HG03378 (cell line): Measurements from ENCODE around the gene PYY.
"Not testable (repeated sequence)": the region's sequence is repeated elsewhere in the genome, so short reads cannot be mapped to it uniquely, and the experiment has no call there.

Source experiments
- ATAC-seq: cut with Tn5 transposase; IDR thresholded peaks from one replicate; pipeline ENCODE4 v1.9.1; 2021; ENCODE audit warnings: mild to moderate bottlenecking, moderate library complexity; ENCODE audit not compliant: unreplicated experiment

The PYY gene

DNA sequence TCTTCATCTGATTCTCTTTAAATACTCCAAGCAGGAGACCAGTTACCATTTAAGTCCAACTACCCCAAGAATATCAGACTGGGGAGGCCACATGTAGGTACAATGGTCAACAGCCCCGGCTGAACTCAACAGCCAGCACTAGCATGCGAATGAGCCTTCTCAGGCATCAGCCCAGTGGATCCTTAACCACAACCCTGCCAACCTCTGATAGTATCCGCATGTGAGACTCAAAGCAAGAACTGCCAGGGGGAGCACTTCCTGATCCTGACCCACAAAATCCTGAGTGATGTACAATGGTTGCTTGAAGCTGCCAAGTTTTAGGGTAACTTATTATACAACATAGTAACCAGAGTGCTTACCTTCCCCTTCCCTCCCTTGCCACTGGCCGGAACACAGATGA is 4.0 kb downstream of the PYY start:
- no peak for ATAC-seq

DNA sequence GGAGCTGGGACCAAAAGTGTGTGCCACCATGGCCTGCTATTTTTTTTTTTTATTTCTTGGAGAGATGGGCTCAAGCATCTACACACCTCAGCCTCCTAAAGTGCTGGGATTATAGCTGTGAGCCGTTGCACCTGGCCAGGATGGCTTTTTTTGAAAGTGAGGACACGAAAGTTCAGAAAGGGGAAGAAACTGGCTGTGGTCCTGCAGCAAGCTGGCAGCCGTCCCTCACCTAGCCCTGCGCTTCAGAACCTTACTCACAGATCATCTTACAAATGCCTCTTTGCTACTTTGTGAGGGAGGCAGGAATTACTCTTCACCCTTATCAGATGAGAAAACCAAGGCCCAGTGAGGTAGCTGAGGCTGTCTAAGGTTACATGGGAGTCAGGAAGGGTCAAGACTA is 7.0 kb downstream of the PYY start:
- no peak for ATAC-seq

DNA sequence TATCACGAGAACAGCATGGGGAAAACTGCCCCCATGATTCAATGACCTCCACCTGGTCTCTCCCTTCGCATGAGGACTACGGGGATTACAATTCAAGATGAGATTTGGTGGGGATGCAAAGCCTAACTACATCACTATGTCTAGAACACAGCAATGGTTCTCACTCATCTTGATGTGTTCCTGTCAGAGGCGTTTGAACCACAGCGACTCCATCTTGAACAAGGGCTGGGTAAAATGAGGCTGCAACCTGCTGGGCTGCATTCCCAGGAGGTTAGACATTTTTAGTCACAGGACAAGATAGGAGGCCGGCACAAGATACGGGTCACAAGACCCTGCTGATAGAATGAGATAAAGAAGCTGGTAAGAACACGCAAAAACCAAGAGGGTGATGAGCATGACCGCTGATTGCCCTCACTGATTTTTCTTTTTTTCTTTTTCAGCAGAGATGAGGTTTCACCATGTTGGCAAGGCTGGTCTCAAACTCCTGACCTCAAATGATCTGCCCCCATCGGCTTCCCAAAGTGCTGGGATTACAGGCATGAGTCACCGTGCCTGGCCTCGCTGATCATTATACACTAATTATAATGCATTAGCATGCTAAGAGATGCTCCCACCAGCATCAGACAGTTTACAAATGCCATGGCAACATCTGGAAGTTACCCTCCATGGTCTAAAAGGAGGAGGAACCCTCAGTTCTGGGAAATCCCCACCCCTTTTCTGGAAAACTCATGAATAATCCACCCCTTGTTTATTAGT is 8.5 kb downstream of the PYY start:
- no peak for ATAC-seq

DNA sequence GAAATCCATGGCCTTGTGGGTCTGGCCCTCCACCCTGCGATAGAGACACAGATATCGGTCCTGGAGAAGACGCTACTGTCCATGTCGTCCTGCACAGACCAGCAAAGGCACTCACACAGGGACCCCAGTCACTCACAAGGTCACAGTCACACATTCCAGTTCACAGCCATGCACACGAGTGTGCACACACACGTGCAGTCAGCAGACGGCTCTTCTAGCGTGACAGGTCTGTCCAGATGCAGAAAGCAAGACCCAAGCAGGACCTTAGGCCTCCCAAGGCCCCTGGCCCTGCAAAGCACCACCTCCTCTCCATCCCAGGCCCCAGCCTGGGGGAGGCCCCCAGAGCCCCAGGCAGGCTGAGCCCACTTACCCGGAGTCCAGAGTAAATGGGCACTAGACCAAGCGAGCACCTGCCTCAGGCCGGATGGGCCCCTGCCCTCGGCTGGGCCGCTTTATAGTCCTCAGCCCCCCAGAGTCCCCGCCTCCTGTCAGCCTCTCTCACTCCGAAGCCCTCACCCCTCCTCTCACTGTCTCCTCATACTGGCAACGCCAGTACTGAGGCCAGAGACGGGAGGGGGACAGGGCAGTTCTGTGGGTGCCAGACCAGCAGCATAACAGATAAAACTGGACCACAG is 11.6 kb downstream of the PYY start, which contains the start of gene PPY:
Gene PPY, minus strand, starts transcription at position 426 of the 635 bp plus-strand sequence. CDS start 822 bp downstream, outside the sequence.
- ATAC-seq: no peak

DNA sequence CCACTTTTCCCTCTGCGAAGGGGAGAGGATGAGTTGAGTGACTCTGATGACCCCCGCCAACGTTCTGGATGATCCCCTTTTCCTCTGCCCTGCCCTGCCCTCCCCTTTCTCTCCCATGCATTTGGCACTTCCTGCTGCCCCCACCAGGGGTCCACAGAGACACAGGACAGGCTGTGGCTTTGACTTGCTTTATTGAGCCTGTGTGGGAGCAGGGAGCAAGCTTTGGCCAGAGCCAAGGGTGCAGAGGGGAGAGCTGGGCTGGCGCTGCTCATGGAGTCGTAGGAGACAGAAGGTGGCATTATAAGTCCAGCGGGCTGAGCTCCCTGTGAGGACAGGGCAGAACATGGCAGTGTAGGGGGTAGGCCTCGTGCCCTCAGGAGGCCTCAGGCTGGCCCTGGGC is 13.1 kb downstream of the PYY start:
- ATAC-seq: no peak

DNA sequence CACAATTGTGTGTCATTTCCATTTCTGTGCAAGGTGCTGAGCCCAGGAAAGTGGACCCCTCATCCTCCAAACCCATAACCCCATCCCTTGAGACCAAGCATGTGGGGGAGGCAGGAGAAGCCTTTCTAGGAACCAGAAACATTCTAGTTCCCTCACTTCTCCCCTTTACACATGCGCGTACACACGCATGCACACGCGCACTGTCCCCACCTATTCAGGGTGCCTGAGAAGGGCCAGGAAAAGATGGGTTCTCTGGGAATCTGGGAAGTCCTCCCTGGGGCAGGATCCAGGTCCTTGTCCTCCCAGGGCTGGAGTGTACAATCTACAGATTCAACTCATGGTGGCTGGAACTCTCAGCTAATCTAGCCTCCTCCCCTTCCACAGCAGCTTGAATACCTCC is 13.9 kb downstream of the PYY start:
- no peak for ATAC-seq

DNA sequence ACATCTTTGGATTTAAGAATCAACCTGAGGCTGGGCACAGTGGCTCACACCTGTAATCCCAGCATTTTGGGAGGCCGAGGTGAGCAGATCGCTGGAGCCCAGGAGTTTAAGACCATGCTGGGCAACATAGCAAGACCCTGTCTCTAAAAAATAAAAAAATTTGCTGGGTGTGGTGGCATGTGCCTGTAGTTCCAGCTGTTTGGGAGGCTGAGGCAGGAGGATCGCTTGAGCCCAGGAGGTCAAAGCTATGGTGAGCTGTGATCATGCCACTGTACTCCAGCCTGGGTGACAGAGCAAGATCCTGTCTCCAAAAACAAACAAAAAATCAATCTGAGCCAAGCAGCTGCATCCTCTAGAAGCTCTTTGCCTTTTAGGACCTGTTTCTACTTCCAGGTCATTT is 14.3 kb downstream of the PYY start:
- not testable (repeated sequence) for ATAC-seq

DNA sequence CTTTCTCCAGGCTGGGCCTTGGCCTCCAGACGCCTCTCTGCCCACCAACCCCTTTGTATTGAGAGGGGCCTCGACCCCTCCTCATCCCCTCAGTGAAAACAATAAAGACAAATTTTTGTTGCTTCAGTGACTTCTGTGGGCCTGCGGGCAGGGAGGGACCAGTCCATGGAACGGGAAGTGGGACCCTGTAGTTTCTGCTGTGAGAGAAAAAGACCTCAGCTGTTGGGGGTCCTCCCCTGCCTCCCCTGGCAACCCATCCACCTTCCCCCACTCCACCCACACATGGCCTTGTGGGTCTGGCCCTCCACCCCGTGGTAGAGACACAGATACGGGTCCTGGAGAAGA is 14.9 kb downstream of the PYY start:
- ATAC-seq: no peak

DNA sequence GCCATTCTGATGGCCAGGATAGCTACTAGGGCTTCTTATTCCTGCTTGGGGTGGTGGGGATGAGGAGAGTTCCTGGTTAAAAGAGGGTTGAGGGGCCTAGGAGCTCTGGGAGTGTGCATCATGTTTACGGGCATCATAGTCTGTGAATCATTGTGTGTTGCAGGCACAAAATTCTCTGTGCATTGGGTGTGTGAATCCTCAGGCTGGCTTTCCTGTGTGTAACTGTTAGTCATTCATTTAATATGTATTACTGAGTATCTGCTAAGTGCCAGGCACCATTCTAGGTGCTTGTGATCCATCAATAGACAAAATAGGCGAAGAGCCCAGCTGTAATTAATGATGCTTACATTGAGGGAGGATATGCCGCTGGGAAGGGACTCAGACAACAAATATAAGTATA is 17.3 kb downstream of the PYY start:
- no peak for ATAC-seq

DNA sequence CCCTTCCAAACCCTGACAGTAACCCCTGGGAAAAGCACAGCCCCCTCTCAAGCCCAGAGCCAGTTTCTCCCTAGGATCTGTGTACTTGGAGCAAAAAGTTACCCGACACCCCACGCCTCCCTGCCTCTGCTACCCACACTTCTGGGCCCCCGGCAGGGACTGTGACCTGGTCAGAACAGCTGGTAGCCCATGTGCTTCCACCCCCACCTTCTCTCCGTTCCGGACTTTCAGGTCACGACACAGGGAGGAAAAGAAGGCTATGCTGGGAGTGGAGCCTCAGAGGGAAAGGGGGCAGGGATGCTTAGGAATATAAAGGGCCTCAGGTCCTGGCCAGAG is 17.8 kb downstream of the PYY start:
- ATAC-seq: no peak

DNA sequence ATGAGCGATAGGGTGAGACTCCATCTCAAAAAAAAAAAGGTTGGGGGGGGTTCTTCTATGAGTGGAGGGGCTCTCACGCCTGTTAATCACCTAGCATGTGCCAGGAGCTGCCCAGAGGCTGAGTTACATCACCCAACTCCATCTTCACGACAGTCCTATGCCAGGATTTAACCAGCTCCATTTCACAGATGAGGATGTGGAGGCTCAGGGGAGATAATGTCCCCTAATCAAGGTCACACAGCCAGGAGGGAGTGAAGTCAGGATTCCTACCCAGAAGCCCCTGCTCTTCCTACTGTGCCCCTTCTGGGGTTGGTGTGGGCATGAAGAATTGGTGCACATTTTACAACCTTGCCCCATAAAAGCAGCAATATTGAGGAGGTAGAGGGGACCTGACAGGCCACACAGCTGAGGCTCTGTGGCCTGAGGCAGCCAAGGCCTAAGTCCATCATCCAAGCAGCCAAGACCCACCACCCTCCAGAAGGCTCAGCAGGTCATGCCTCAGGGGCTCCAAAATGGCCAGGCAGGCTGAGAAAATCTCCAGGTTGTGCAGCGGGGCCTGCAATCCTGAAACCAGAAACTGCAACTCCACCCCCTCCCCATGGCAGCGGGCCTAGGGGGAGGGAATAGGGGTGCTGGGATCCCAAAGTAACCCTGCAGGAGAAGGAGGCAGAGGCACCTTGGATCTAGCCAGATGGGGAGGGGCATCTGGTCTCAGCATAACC is 18.4 kb downstream of the PYY start:
- no peak for ATAC-seq

DNA sequence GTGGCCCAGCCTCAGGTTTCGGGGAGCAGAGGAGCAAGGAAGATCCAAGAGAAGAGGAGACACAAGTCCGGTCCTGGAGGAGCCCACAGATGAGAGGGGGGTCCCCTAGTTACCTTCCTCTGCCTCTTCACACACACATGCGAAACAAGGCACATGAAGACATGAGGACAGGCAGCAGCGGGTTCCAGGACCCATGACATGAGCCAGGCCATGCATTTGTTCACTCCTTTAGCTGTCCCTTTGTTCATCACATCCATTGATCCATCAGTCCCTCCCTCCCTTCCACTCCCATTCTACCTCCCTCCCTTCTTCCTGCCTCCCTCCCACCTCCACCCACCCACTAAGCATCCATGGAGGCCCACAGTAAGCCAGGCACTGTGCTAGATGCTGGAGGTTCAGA is 20.8 kb downstream of the PYY start:
- ATAC-seq: no peak

DNA sequence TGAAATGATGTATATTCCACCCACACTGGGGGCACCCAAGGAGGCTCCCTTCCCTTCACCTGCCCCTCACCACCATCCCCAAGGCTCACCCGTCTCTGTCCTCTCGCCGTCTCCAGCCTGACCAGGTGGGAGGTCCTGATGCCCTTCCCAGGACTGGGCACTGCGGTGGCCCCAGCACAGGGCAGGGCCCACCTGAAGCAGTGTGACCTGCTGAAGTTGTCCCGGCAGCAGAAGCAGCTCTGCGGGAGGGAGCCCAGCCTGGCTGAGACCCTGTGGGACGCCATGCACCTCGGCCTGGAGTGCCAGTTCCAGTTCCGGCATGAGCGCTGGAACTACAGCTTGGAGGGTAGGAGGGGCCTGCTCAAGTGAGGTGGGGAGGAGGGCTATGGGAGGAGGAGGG is 21.4 kb downstream of the PYY start:
- no peak for ATAC-seq

DNA sequence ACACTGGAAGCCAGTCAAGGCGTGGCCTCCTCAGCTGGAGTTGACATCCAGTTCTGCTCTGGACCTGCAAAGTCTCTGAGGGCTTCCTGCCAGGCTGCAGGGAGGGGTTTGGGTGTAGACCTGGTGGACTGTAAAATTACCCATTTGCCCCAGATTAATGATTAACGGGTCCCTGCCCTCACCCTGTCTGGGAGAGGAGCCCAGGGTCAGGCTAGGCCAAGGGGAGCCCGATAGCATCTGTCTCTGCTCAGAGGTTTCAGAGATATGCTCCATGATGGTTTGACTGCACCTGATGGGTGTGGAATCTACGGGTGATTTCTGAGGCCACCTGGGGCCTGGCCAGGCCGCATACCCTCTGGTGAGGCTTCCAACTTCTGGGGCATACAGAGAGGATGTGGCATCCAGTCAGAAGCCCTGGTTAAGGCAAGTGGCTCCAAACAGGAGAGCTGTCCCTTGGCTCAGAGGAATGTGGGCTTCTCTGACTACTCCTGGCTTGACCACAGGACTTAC is 22.6 kb downstream of the PYY start:
- no peak for ATAC-seq

DNA sequence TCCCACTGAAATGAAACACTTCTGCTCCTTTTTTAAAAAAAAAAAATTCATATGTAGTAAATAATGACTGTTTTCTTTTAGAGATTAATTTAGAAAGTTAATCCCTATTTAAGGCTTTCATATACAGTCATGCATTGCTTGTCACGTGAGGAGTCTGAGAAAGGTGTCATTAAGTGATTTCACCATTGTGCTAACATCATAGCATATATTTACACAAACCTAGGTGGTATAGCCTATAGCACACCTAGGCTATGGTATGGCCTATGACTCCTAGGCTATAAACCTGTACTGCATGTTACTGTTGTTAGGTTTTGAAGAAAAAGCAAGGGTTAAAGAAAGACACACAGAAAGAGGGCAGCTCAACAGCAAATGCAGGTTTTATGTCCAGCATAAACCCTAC is 25.1 kb downstream of the PYY start:
- no peak for ATAC-seq

DNA sequence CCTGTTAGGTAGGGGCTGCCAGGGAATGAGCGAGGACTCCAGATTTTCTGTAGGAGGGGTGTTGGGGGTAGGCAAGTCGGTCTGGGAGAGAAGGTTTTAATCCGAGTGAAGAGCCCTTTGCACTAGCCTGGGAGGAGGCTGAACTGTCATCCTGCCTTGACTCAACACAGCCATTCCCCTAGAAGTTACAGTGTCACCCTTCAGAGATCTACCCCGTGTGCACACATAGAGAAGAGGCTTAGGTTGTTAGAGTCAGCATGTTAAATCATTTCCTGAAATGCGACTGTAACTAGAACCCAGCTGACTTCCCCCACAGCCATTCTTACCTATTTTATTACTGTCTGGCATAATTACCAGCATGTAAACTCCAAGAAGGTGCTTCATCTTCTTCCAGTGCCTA is 25.8 kb downstream of the PYY start:
- not testable (repeated sequence) for ATAC-seq

DNA sequence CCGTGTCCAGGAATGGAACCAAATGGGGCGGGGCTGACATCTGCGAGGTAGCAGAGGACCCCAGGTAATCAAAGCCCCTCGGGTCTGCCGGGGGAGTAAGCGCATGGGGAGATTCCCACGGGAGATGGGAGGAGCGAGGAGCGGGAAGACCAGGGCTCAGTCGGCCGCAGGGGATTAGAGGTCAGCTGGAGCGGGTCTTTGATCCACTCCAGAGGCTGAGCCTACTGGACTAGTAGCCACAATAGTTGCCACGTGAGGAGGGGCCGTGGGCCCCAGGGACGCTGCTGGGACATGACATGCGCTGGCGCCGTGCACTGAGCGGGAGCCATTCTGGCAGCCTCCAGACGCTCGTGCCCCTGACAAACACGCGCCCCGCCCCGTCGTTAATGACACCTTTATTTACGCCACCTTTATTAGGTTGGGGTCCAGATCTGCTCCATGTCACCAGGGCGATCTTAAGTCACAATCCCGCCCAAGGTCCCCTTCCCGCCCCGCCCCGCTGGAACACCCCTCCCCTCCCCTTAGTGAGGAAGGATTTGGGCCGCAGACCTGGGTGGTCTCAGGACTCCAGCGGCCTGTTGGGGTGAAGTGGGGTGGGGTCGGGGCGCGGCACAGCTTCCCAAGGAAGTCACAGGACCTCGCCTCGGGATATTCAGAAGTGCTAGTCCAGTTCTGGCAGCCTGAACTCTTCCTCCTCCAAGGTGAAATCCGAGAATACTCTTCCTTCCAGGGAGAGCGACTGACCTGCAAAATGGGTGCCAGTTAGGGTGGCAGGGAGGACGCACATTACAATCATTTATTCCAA is 26.5 kb downstream of the PYY start:
- no peak for ATAC-seq

DNA sequence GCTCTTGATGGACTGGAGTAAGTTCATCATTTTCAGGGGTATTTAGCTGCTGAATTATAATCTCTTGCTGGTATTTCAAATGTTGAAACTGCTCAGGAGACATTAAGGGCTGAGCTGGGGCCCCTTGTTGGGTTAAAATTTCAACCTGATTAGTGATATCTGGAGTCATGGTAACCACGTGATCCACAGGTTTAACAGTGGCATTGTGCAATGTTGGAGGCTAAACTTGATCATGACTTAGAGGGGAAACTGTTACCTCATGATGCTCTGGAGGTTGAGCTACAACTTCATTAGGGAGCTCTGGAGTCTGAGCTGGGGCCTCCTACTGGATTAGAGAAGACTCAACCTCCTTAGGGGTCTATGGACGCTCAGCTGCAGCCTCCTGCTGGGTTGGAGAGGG is 29.2 kb downstream of the PYY start:
- ATAC-seq: no peak

DNA sequence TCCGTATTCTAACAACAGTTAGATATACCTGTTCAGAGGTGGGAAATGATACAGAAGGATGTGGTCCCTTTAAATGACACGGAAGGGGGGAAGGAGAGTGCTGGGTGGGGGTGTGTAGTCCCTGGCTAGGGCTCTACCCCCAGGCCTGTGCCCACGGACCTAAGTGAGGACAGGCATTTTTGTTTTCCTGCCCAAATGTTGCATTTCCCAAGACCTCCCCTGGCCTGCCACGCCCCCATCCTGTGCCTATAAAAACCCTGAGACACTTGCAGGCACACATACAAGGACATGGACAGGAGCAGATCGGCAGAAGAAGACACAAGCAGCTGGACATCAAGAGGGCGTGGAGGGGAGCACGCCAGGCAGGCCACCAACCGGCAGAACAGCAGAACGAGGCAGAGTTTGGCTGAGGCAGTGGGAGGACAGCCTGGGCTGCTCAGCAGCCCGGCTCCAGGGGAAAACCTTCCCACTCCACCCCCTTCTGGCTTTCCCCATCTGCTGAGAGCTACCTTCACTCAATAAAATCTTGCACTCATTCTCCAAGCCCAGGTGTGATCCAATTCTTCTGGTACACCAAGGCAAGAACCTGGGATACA is 33.1 kb downstream of the PYY start:
- no peak for ATAC-seq

DNA sequence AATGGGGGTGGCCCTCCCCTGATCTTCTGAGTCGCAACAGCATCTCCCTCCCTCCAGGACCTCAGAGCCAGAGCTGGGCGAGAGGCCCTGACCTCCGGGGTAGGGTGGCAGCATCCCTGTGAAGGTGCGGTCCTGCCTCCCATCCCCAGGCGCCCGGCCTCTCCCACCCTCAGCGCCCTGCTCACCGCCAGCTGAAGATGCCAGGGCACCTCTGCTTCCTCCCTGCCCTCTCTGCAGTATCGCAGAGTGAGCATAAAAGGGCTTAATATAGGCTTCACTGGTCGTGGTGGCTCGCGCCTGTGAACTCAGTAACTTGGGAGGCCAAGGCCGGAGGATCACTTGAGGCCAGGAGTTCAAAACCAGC is 35.7 kb downstream of the PYY start:
- no peak for ATAC-seq
